Regular cardiac myocyte (primary cell): Measurements from ENCODE around the gene SLC27A5. TPM values are rescaled to one million over a fixed set of nuclear protein-coding genes. Genes with fewer than 3 reads are reported as not detected.

Experiments
- total RNA-seq: library from RNA; depleted of rRNA; stranded (reverse); fragments of >200 nt; gene quantifications from 2 replicates; pipeline ENCODE4 v1.2.3, GENCODE V29; 2014

The SLC27A5 gene, protein sequence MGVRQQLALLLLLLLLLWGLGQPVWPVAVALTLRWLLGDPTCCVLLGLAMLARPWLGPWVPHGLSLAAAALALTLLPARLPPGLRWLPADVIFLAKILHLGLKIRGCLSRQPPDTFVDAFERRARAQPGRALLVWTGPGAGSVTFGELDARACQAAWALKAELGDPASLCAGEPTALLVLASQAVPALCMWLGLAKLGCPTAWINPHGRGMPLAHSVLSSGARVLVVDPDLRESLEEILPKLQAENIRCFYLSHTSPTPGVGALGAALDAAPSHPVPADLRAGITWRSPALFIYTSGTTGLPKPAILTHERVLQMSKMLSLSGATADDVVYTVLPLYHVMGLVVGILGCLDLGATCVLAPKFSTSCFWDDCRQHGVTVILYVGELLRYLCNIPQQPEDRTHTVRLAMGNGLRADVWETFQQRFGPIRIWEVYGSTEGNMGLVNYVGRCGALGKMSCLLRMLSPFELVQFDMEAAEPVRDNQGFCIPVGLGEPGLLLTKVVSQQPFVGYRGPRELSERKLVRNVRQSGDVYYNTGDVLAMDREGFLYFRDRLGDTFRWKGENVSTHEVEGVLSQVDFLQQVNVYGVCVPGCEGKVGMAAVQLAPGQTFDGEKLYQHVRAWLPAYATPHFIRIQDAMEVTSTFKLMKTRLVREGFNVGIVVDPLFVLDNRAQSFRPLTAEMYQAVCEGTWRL
- 2.8 and 2.9 TPM in 2 replicates for total RNA-seq

DNA sequence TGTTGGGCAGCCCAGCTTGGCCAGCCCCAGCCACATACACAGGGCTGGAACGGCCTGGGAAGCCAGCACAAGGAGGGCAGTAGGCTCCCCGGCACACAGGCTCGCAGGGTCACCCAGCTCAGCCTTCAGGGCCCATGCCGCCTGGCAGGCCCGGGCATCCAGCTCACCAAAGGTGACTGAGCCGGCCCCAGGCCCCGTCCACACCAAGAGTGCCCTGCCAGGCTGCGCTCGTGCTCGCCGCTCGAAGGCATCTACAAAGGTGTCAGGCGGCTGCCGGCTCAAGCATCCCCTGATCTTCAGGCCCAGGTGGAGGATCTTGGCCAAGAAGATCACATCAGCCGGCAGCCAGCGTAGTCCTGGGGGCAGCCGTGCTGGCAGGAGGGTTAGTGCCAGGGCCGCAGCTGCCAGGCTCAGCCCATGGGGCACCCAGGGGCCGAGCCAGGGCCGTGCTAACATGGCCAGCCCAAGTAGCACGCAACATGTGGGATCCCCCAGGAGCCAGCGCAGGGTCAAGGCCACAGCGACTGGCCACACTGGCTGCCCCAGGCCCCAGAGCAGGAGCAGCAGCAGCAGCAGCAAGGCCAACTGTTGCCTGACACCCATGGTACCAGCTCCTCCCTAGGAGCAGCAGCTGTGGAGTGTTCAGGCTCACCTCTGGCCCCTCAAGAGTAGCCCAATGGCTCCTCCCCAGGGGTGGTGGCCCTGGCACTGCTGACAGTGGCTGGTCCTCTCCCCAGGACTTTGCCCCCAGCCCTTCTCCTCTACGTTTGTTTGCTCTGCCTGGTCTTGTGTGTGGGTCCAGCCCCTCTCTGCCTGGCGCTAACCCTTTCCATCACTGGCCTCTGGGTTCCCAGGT is at the start of gene SLC27A5:
TSS of gene SLC27A5 (minus strand) at position 640 of the 856 bp plus-strand sequence. CDS start at position 603, 37 bp downstream.

DNA sequence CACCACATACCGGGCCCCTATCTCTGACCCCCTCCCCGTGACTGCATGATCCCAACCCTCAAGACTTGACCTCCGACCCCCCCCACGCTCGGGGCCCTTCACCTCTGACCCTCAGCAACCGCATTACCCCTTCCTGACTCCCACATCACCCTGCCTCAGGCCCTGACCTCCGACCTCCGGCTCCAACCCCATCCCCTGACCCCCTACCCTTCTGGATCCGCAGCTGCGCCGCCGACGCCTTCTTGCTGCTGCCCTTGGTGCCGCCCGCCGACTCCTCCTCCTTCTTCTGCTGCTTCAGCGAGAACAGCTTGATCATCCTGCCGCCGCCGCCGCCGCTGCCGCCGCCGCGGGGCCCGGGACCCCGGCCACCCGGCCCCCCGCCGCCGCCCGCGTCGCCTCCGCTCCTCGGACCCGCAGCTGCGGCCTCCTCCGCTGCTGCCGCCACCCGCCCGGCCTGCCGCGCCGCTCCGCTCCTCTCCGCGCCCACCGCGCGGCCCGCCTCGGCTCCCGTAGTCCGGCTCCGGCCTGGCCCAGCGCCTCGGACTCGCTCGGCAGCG is 46.4 kb upstream of the SLC27A5 start, which contains the start of gene UBE2M:
TSS of gene UBE2M (minus strand) at position 546 of the 557 bp plus-strand sequence. CDS start at position 316, 230 bp downstream.

DNA sequence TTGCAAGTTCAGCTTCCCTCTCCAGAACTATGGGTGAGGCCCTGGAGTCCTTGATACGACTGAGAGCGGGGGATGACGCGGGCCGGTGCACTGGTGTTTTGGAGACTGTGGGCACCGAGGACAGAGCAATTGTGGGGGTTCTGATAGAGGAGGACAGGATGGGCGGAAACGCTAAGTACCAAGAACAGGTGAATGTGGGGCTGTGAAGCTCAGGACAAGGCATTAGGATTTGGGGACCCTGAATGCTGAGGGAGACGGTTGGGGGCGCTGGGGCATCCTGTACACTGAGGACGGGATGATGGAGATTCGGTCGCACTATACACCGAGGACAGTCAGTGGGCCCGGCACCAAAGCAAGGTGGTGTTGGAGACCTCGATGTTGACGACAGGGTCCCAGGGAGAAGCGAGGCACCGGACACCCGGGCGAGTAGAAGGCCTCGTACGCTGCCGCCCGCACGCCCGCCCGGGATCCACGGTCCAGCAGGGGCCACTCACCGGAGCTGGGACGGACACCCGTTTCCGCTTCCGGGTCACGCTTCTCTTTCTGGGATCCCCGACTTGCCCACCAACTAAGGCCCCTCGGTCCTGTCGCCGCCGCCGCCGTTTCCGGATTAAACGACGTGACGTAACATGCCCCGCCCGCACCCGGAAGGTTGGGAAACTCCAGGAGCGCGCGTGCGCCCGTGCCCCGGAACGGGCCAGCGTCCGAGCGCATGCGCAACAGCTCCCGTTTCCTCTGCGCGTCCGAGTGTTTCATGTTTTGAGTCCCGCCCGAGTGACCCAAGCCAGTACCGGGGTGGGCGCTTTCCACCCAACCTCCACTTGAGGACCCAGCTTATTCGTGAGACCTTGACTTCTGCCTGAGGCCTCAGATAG is 42.9 kb upstream of the SLC27A5 start, which contains the start of gene CHMP2A:
TSS of gene CHMP2A (minus strand) at position 612 of the 875 bp plus-strand sequence. CDS start 893 bp downstream, outside the sequence.

DNA sequence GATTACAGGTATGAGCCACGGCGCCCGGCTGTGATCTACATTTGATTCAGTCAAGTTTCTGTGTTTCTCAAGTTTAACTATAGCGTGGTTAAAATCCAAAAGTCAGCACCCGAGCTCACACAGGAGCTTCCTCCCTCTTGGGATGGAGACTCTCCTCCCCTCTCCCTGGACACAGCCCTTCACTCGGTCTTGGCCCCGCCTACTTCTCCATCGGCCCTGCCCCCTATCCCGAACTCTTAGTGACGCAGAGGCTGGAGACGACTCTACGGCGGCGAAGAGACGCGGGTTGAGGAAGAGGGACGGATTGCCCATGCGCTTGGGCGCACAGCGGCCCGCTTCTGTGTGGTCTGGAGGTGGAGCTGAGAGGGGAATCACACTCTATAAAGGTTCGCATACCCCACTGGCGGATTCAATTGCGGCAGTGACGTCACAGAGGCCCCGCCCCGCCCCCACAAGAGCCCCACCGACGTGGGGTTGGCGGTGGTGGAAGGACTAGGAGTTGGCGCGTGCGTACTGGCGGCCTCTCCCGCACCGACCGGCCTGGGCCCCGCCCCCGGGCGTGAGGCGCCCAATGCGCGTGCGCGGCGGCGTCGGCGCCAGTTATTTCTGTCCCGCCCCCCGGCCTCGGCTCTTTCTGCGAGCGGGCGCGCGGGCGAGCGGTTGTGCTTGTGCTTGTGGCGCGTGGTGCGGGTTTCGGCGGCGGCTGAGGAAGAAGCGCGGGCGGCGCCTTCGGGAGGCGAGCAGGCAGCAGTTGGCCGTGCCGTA is 32.2 kb upstream of the SLC27A5 start, which contains the start of gene TRIM28:
TSS of gene TRIM28 (plus strand) at position 239 of the 765 bp plus-strand sequence. CDS start 694 bp downstream, outside the sequence.

DNA sequence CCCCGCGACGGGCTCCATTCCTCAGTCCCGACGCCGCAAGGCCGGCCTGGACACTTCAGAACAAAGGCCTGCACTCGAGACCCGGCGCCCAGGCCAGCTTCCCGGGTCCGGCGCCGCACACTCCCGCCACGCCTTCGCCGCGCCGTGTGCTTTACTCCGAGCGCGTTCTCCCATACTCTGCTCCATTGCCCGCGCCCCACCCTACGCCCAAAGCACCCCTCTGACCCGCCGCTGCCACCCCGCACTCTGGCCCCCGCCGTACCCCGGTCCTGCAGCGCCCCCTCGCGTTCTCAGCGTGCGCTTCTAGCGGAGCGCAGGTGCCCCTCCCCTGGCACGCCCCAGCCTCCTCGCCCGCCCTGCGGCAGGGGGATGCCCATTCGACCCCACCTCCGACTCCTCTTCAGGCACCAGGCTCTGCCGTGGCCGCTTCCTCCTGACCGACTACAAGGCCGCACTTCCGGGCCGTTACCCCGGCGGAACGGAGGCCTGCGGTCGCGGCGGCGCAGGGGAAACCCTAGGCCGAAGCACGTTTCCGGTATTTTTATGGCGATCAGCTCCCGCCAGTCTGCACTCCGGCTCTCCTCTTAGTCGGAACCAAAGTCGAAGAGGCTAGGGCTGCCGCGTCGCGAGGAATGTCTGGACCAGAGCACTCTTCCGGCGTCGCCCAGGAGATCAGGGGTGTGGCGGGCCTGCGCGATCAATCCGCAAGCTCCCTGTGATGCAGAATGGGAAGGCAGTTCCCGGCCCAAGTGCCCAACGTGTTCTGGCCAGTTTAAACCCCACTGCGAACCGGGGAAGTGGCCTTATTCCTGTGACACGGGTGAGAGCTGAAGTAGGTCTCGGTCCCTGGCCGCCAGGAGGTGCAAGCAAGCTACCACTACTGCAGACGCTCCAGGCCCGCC is 7.8 kb upstream of the SLC27A5 start, which contains the start of gene ZBTB45:
TSS of gene ZBTB45 (minus strand) at position 456 of the 902 bp plus-strand sequence. CDS start 2,137 bp downstream, outside the sequence.

DNA sequence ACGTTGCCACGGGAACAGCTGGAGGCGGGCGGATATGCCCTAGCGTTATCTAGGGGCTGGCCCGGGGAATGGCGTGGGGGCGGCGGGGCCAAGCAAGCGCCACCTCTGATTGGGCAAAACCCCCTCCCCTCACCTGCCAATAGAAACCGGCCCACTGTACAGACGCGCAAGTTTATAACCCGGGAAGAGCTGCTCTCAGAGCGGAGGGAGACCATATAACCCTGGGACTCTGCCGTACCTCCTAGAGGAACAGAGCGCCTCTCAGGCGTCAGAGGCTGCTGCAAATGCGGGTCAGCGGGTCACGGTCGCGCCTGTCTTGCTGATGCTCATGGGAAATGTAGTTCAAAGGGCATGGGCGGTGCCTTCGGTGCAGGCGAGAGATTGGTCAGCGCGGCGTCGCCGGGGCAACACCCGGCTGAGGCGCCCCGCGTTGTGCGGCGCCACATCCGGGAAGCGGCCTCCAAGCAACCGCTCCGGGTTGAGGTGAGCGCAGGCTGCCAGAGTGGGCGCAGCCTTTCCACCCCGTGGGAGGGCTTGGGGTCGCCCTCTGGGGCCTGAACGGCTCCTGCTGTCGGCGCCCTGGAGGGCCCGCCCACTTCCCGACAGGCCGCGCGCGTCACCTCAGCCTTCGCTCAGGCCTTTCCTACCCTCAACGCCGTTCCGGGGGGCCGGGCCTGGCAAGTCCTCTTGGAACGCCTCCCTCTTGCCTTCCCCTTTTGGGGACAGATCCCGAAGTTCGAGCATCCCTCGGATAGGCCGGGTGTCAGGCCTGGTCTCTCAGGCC is 35.9 kb downstream of the SLC27A5 start, which contains the start of gene ZNF446:
TSS of gene ZNF446 (plus strand) at position 639 of the 784 bp plus-strand sequence. CDS start 867 bp downstream, outside the sequence.

DNA sequence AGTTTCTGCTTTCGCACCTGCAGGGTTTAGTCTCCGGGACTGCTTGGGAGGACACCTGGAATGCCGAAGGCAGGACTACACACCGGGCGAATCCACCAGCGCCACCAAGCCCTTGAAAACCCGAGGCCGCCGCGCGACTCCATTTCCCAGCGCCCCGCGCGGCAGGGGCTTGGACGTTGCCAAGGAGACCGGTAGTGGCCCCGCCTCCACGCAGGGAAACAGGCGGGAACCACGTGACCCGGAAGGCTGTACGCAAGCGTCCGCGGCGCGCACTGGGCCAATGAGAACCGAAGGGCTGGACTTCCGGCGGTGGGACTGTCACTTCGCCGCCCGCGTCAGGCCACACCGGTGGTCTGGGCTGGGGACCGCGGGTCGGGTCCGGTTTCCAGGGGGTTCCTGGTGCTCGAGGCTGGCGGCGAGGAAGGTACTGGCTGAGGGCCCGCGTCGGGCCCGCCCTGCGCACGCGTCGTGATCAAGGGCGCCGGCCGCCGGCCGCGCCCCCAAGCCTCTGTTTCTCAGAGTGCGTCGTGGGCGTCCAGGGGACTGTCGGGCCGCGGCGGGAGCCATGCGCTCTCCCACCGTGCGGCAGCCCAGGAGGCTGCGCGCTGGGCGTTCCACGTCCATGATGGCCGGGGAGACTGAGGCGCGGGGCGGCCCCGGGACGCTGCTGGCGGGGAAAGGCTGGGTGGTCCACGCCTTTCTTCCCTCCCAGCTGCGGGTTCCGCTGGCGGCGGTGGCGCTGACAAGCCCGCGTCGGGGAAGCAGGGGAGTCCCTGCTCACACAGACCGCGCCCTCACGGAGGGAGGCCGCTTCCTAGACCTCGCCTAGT is 44.8 kb downstream of the SLC27A5 start, which contains the start of gene ZNF324:
TSS of gene ZNF324 (plus strand) at position 321 of the 830 bp plus-strand sequence. CDS start 2,106 bp downstream, outside the sequence.

DNA sequence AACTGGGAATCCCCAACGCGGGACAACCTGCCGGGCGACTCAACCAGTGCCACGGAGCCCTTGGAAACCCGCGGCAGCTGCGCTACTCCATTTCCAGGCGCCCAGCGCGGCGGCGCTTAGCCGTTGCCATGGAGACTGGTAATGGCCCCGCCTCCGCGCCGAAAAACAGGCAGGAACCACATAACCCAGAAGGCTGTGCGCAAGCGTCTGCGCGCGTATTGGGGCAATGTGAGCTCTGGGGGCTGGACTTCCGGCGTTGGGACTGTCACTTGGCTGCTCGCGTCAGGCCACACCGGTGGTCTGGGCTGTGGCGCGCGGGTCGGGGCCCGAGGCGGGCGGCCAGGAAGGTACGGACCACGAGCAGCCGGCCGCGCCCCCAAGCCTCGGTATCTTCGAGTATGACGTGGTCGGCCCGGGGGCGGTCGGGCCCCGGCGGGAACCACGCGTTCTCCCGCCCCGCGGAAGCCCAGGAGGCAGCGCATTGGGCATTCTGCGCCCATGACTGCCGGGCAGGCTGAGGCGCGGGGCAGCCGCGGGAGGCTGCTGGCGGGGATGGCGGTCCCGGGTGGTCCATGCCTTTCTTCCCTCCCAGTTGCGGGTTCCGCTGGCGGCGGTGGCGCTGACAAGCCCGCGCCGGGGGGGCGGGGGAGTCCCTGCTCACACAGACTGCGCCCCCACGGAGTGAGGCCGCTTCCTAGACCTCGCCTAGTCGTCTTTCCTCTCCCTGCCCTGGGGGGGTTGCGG is 60.3 kb downstream of the SLC27A5 start, which contains the start of gene ZNF324B:
TSS of gene ZNF324B (plus strand) at position 265 of the 744 bp plus-strand sequence. CDS start 2,080 bp downstream, outside the sequence.

Other genes starting within 250 kb of the SLC27A5 start
- 4.0 and 4.5 TPM in 2 replicates for gene ZNF8, start 233.0 kb downstream of the SLC27A5 start, total RNA-seq
- 20.6 and 38.2 TPM in 2 replicates for gene ERVK3-1, start 206.6 kb downstream of the SLC27A5 start, total RNA-seq
- gene ZSCAN22, start 185.0 kb downstream of the SLC27A5 start, total RNA-seq: 2.3 and 2.7 TPM in 2 replicates
- gene A1BG, start 158.5 kb downstream of the SLC27A5 start, total RNA-seq: 6.1 and 14.4 TPM in 2 replicates
- gene ZNF497, start 149.2 kb downstream of the SLC27A5 start, total RNA-seq: 0.58 and 1.1 TPM in 2 replicates
- gene ZNF837, start 131.0 kb downstream of the SLC27A5 start, total RNA-seq: 1.2 and 3.9 TPM in 2 replicates
- 2,110 and 2,179 TPM in 2 replicates for gene RPS5, start 124.7 kb downstream of the SLC27A5 start, total RNA-seq
- gene RNF225, start 116.3 kb downstream of the SLC27A5 start, total RNA-seq: 0.38 TPM in 1 of 2 replicates, not detected in the other
- 12.7 and 16.7 TPM in 2 replicates for gene ZNF584, start 103.3 kb downstream of the SLC27A5 start, total RNA-seq
- gene ZNF132, start 71.8 kb downstream of the SLC27A5 start, total RNA-seq: 10.4 and 12.7 TPM in 2 replicates
- 7.3 and 10.0 TPM in 2 replicates for gene ZNF324B, start 60.4 kb downstream of the SLC27A5 start, total RNA-seq
- gene ZNF324, start 44.9 kb downstream of the SLC27A5 start, total RNA-seq: 11.8 and 16.3 TPM in 2 replicates
- 5.4 and 5.9 TPM in 2 replicates for gene ZNF446, start 35.6 kb downstream of the SLC27A5 start, total RNA-seq
- gene ZBTB45, start 7.8 kb upstream of the SLC27A5 start, total RNA-seq: 3.4 and 5.6 TPM in 2 replicates
- gene TRIM28, start 32.1 kb upstream of the SLC27A5 start, total RNA-seq: 171 and 383 TPM in 2 replicates
- 98.7 and 136 TPM in 2 replicates for gene CHMP2A, start 43.1 kb upstream of the SLC27A5 start, total RNA-seq
- gene UBE2M, start 46.6 kb upstream of the SLC27A5 start, total RNA-seq: 51.0 and 87.0 TPM in 2 replicates
- 10.9 and 20.9 TPM in 2 replicates for gene MZF1, start 61.3 kb upstream of the SLC27A5 start, total RNA-seq